PFSK-1 (cell line): ENCODE results near the gene OSGIN1.

Experiments used
- FOXP2 ChIP-seq: optimal IDR thresholded peaks from 2 replicates; pipeline ENCODE3; 2011; ENCODE audit warnings: borderline replicate concordance, control low read depth, inconsistent platforms; ENCODE audit not compliant: insufficient read depth; ENCODE audit errors: extremely low read length, extremely low read depth
- POLR2AphosphoS5 ChIP-seq: IDR thresholded peaks from 2 replicates; pipeline ENCODE4 v1.6.1; 2012; ENCODE audit warnings: low read depth, mild to moderate bottlenecking, control low read depth, low read length, moderate library complexity
- REST ChIP-seq, 2 experiments: IDR thresholded peaks; 2 replicates each; pipeline versions ENCODE4 v1.6.1 to v1.8.0; 2011 to 2012; ENCODE audit warnings: low read depth in 2 of 2, low read length in 2 of 2, control low read depth in 1 of 2, inconsistent platforms in 1 of 2, mild to moderate bottlenecking in 1 of 2, moderate library complexity in 1 of 2; ENCODE audit not compliant: insufficient read depth in 1 of 2
- SIN3A ChIP-seq: IDR thresholded peaks from 2 replicates; pipeline ENCODE4 v1.6.1; 2012; ENCODE audit warnings: mild to moderate bottlenecking, low read length, moderate library complexity, borderline replicate concordance; ENCODE audit not compliant: insufficient read depth
- TAF1 ChIP-seq: IDR thresholded peaks from 2 replicates; pipeline ENCODE4 v1.6.1; 2012; ENCODE audit warnings: low read length, control low read depth, borderline replicate concordance; ENCODE audit not compliant: insufficient read depth

OSGIN1 gene

GRCh38 chr16:83967091-83967490 is 14.1 kb downstream of the OSGIN1 start:
- TF ChIP-seq POLR2AphosphoS5 = no peak
- no peak for TF ChIP-seq SIN3A
- no peak for TF ChIP-seq FOXP2
- TF ChIP-seq TAF1 = no peak
- TF ChIP-seq REST (IDR thresholded peaks at IDR 0.05; ENCODE audit: insufficient read depth in 1 of 2, low read depth in 2 of 2, low read length in 2 of 2) = no peak

DNA sequence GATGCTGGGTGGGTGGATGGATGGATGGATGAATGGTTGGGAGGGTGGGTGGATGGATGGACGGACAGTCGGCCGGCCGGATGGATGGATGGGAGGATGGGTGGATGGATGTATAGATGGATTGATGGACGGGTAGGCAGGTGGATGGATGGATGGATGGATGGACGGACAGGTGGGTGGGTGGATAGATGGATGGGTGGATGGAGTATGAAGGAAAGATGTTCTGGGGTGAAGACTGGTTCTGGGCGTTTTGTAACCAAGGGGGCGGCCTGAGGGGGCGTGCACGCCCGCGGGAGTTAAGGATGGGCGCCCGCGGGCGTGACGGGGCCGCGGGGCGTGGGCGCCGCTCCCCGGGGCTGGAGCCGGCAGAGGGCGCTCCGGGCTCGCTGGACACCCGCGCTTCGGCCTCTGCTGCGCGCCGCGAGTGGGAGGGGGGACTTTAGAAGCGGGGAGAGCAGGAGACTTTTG is 14.8 kb downstream of the OSGIN1 start, which contains the start of gene NECAB2:
Gene NECAB2 (plus strand): TSS at position 407 of the 468 bp plus-strand sequence. CDS start 405 bp downstream, outside the sequence.
- no peak for TF ChIP-seq POLR2AphosphoS5
- no peak for TF ChIP-seq SIN3A
- no peak for TF ChIP-seq REST (IDR thresholded peaks at IDR 0.05; ENCODE audit: insufficient read depth in 1 of 2, low read depth in 2 of 2, low read length in 2 of 2)
- TF ChIP-seq FOXP2 = no peak
- no peak for TF ChIP-seq TAF1

DNA sequence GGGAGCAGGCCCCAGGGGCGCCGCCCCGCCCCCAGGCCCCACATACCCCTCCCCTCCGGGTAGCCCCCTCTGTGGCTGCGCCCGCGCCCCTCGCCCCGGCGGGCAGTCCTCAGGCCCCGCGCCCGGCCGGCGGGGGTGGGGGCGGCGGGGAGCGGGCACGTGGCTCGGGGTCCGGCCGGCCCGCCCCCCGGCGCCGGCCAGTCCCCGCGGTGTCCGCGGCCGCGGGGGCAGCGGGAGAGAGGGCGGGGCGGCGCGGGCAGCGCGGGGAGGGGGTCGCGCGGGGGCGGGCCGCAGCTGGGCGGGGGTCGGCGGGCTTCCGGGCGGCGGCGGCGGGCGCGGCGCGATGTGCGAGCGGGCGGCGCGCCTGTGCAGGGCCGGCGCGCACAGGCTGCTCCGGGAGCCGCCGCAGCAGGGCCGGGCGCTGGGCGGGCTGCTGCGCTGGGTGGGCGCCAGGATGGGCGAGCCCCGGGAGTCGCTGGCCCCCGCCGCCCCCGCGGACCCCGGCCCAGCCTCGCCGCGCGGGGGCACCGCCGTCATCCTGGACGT is 15.3 kb downstream of the OSGIN1 start:
- TF ChIP-seq REST (IDR thresholded peaks at IDR 0.05; ENCODE audit: insufficient read depth in 1 of 2, low read depth in 2 of 2, low read length in 2 of 2) = no peak
- TF ChIP-seq FOXP2 = no peak
- no peak for TF ChIP-seq SIN3A
- TF ChIP-seq POLR2AphosphoS5 = no peak
- no peak for TF ChIP-seq TAF1

DNA sequence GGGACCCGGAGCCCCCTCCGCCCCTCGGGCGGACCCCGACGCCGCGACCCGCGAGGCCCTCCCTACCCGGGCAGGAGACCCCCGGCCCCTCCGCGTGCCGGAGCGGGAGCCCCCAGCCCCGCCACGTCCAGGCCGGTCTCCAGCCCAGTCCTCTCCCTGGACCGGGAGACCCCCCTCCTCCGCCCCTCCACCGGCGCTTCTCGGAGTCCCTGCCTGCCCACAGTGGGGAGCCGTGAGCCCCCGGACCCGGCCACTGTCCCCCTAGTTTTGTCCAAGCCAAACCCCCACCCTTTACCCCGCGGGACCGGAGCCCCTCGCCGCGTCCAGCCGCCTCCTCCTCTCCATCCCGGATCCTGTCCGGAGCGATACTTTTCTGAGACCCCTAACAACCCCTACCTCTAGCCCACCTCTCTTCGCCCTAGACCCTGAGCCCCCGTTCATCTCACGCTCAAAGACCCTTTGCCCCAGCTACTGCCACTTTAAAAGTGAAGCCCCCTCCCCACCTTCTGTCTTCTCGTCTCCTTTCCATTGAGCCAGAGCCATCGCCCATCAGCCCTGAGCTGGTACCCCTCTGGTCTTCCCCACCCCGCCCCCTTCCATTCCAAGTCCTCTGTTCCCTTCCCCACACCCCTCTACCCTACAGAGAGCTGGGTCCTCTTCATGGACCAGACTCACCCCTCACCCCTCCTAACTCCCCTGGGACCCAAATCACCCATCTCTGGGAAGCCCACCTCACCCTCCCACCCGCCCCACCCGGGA is 16.0 kb downstream of the OSGIN1 start:
- TF ChIP-seq FOXP2 (no peak), REST (IDR thresholded peaks at IDR 0.05; ENCODE audit: insufficient read depth in 1 of 2, low read depth in 2 of 2, low read length in 2 of 2) (no peak), SIN3A (no peak), POLR2AphosphoS5 (no peak), TAF1 (no peak)
